Hepatocyte (in vitro differentiated cells): ENCODE data around the gene TLR1.
A peak's percentile ranks its signal among the peaks of the same experiment; 100 is the strongest.

Experiments used
- CTCF ChIP-seq: fragments of 200-600 bp; sonication (generic); IDR thresholded peaks from 2 replicates; pipeline ENCODE4 v1.5.1; 2016; ENCODE audit warnings: antibody characterized with exemption, mild to moderate bottlenecking; ENCODE audit not compliant: poor library complexity
- EZH2 ChIP-seq: fragments of 200-600 bp; sonication (generic); IDR thresholded peaks from 2 replicates; pipeline ENCODE4 v1.6.1; 2016; ENCODE audit warnings: antibody characterized with exemption, mild to moderate bottlenecking, borderline replicate concordance
- EZH2phosphoT487 ChIP-seq: fragments of 200-600 bp; sonication (generic); IDR thresholded peaks from one replicate; pipeline ENCODE4 v1.6.1; 2018; ENCODE audit warnings: antibody characterized with exemption, mild to moderate bottlenecking, low read depth, moderate library complexity; ENCODE audit not compliant: unreplicated experiment, severe bottlenecking

GRCh38 chr4:38757945-38758600, 46.5 kb downstream of the TLR1 start:
- no peak for TF ChIP-seq EZH2phosphoT487
- peak; percentile 37 for TF ChIP-seq CTCF
- TF ChIP-seq EZH2 = no peak
